ENCODE measurements around the gene NUMB. TPM values are rescaled to one million over a fixed set of nuclear protein-coding genes. Genes with fewer than 3 reads are reported as not detected.

Gene NUMB
- total and polyA plus RNA-seq, 2 donors (not counting 3 experiments of a cell fraction or from before 2014, with no cell fraction given), result 128 to 164 TPM

- H3K27me3 ChIP-seq (ENCODE audit: control insufficient read depth in 2 of 2, insufficient read depth in 2 of 2, low read length in 2 of 2), result no peaks in the 10 kb centered on the region
- no peak overlapping the region for H3K4me2 ChIP-seq (ENCODE audit: insufficient read depth, low read length)
- DNase-seq (ENCODE audit: low read depth, low spot score), result no peak
- no peaks in the 10 kb centered on the region for H3K9me3 ChIP-seq (replicated peaks; ENCODE audit: control insufficient read depth, insufficient read depth, low read length)
- CTCF ChIA-PET, result no interaction called here
- no peaks in the 10 kb centered on the region for H4K20me1 ChIP-seq (replicated peaks; ENCODE audit: control insufficient read depth, extremely low read depth, insufficient read depth, low read length)
- no peaks in the 10 kb centered on the region for H3K4me1 ChIP-seq (ENCODE audit: control insufficient read depth, extremely low read depth, insufficient read depth, low read length)
- H3K4me3 ChIP-seq (replicated peaks in 1 of 3; ENCODE audit: insufficient read depth in 1 of 3, low read depth in 1 of 3, low read length in 3 of 3), result no peak overlapping the region
- no peaks in the 10 kb centered on the region for H3K36me3 ChIP-seq (ENCODE audit: control insufficient read depth in 2 of 2, extremely low read depth in 1 of 2, insufficient read depth in 2 of 2, low read length in 2 of 2)
- POLR2A ChIA-PET, result no interaction called here
- no peaks in the 10 kb centered on the region for H3K9me1 ChIP-seq (replicated peaks; ENCODE audit: control insufficient read depth, extremely low read depth, insufficient read depth, low read length)
- TF ChIP-seq POLR2A (IDR thresholded peaks at IDR 0.05; ENCODE audit: low read depth, low read length) (no peak), POLR2AphosphoS5 (IDR thresholded peaks at IDR 0.05; ENCODE audit: insufficient read depth, low read depth, low read length) (no peak), MAX (IDR thresholded peaks at IDR 0.05; ENCODE audit: insufficient read depth, insufficient read length) (no peak), EZH2 (IDR thresholded peaks at IDR 0.05; ENCODE audit: borderline replicate concordance, low read depth, low read length, severe bottlenecking) (no peak)
- BruUV-seq (replicated peaks), result no TSS peak
- H2AFZ ChIP-seq (ENCODE audit: low read depth, low read length), result no peak overlapping the region
- dilution Hi-C loops (cut with MboI; ENCODE audit: extremely low pct_ligation_motif_present, low sequenced_read_pairs), result no loop called here
- intact Hi-C loops (cut with micrococcal nuclease), result no loop called here
- no peaks in the 10 kb centered on the region for H3K79me2 ChIP-seq (ENCODE audit: control insufficient read depth, insufficient read depth, low read length)
- H3K9ac ChIP-seq (replicated peaks; ENCODE audit: extremely low read depth, insufficient read depth, low read length), result no peak overlapping the region
- FAIRE-seq, result no peak
- no peak overlapping the region for H3K27ac ChIP-seq (ENCODE audit: insufficient read depth, low read depth, low read length)
These were observed 197.3 kb downstream of the NUMB start for GRCh38 chr14:73261075-73261474.

GRCh38 chr14:73260574-73260973 lies 197.8 kb downstream of the NUMB start:
- H3K9me3 ChIP-seq (replicated peaks; ENCODE audit: control insufficient read depth, insufficient read depth, low read length), result no peaks in the 10 kb centered on the region
- POLR2A ChIA-PET, result no interaction called here
- no peaks in the 10 kb centered on the region for H3K9me1 ChIP-seq (replicated peaks; ENCODE audit: control insufficient read depth, extremely low read depth, insufficient read depth, low read length)
- FAIRE-seq, result no peak
- H3K36me3 ChIP-seq (ENCODE audit: control insufficient read depth in 2 of 2, extremely low read depth in 1 of 2, insufficient read depth in 2 of 2, low read length in 2 of 2), result no peaks in the 10 kb centered on the region
- TF ChIP-seq GATA2 (IDR thresholded peaks at IDR 0.05; ENCODE audit: insufficient read depth, insufficient read length, low read depth, low read length) (no peak), EZH2 (IDR thresholded peaks at IDR 0.05; ENCODE audit: borderline replicate concordance, low read depth, low read length, severe bottlenecking) (no peak), POLR2AphosphoS5 (IDR thresholded peaks at IDR 0.05; ENCODE audit: insufficient read depth, low read depth, low read length) (no peak), MAX (IDR thresholded peaks at IDR 0.05; ENCODE audit: insufficient read depth, insufficient read length) (no peak), JUN (IDR thresholded peaks at IDR 0.05; ENCODE audit: borderline replicate concordance, insufficient read depth, insufficient read length, low read depth) (no peak), FOS (IDR thresholded peaks at IDR 0.05; ENCODE audit: borderline replicate concordance, insufficient read depth, low read length) (no peak), CTCF (IDR thresholded peaks at IDR 0.05; ENCODE audit: extremely low read depth in 1 of 2, insufficient read depth in 1 of 2, low read depth in 1 of 2, low read length in 2 of 2) (no peak)
- H4K20me1 ChIP-seq (replicated peaks; ENCODE audit: control insufficient read depth, extremely low read depth, insufficient read depth, low read length), result no peaks in the 10 kb centered on the region
- H3K4me2 ChIP-seq (ENCODE audit: insufficient read depth, low read length), result no peak overlapping the region
- dilution Hi-C loops (cut with MboI; ENCODE audit: extremely low pct_ligation_motif_present, low sequenced_read_pairs) (no loop called here), intact Hi-C loops (cut with micrococcal nuclease) (no loop called here)
- CTCF ChIA-PET, result no interaction called here
- H3K27me3 ChIP-seq (ENCODE audit: control insufficient read depth in 2 of 2, insufficient read depth in 2 of 2, low read length in 2 of 2), result no peaks in the 10 kb centered on the region
- no peak overlapping the region for H3K4me3 ChIP-seq (replicated peaks in 1 of 3; ENCODE audit: insufficient read depth in 1 of 3, low read depth in 1 of 3, low read length in 3 of 3)
- DNase-seq (ENCODE audit: low read depth, low spot score), result no peak
- H3K79me2 ChIP-seq (ENCODE audit: control insufficient read depth, insufficient read depth, low read length), result no peaks in the 10 kb centered on the region
- BruUV-seq (replicated peaks), result no TSS peak
- H3K9ac ChIP-seq (replicated peaks; ENCODE audit: extremely low read depth, insufficient read depth, low read length), result no peak overlapping the region
- H3K27ac ChIP-seq (ENCODE audit: insufficient read depth, low read depth, low read length), result no peak overlapping the region
- no peaks in the 10 kb centered on the region for H3K4me1 ChIP-seq (ENCODE audit: control insufficient read depth, extremely low read depth, insufficient read depth, low read length)
- no peak overlapping the region for H2AFZ ChIP-seq (ENCODE audit: low read depth, low read length)

Data from endothelial cell of umbilical vein (primary cell).